HepG2 (cell line): ENCODE measurements around the gene CCDC85C. TPM values are rescaled to one million over a fixed set of nuclear protein-coding genes. Genes with fewer than 3 reads are reported as not detected.

Experiments
- AGO1 ChIP-seq: fragments of 200-400 bp; formaldehyde crosslinking; IDR thresholded peaks from 2 replicates; pipeline ENCODE4 v1.6.1; 2017; ENCODE audit warnings: mild to moderate bottlenecking, low read depth, low read length, moderate library complexity; ENCODE audit not compliant: poor library complexity, severe bottlenecking
- AHR ChIP-seq: IDR thresholded peaks from 2 replicates; pipeline ENCODE4 v1.6.1; 2018; ENCODE audit warnings: missing genetic modification reagents, missing compliant biosample characterization
- CENPBD1 ChIP-seq: sonication (generic); formaldehyde crosslinking; IDR thresholded peaks from 2 replicates; pipeline ENCODE4 v1.8.0; 2022; ENCODE audit warnings: missing genetic modification reagents, low read depth, mild to moderate bottlenecking, borderline replicate concordance
- FOSL2 ChIP-seq: sonication (generic); formaldehyde crosslinking; IDR thresholded peaks from 2 replicates; pipeline ENCODE4 v1.4.0; 2020; ENCODE audit warnings: missing genetic modification reagents
- GTF3A ChIP-seq: sonication (generic); formaldehyde crosslinking; conservative IDR thresholded peaks from 2 replicates; pipeline ENCODE4 v1.4.0; 2020; ENCODE audit warnings: mild to moderate bottlenecking, missing genetic modification reagents
- MED1 ChIP-seq: sonication (generic); formaldehyde crosslinking; IDR thresholded peaks from 2 replicates; pipeline ENCODE4 v1.4.0; 2020; ENCODE audit warnings: missing genetic modification reagents
- NONO ChIP-seq, 2 experiments: fragments of 450-650 bp in 1 of 2; sonication (generic) in 1 of 2; formaldehyde crosslinking in 1 of 2; IDR thresholded peaks in 1 of 2; conservative IDR thresholded peaks in 1 of 2; 2 replicates each; pipeline versions ENCODE4 v1.6.1 to v1.8.0; 2017 to 2022; ENCODE audit warnings: mild to moderate bottlenecking in 1 of 2, missing genetic modification reagents in 1 of 2, moderate library complexity in 1 of 2
- RBAK ChIP-seq: sonication (generic); formaldehyde crosslinking; IDR thresholded peaks from 2 replicates; pipeline ENCODE4 v1.5.1; 2020; ENCODE audit warnings: mild to moderate bottlenecking, missing genetic modification reagents
- RFXANK ChIP-seq: IDR thresholded peaks from 2 replicates; pipeline ENCODE4 v1.6.1; 2016
- RNF2 ChIP-seq: fragments of 450-650 bp; conservative IDR thresholded peaks from 2 replicates; pipeline ENCODE4 v1.6.1; 2016; ENCODE audit warnings: low read depth
- SP4 ChIP-seq: sonication (generic); formaldehyde crosslinking; IDR thresholded peaks from 2 replicates; pipeline ENCODE4 v1.8.1; 2023; ENCODE audit warnings: mild to moderate bottlenecking, missing genetic modification reagents
- TAF15 ChIP-seq: fragments of 200-400 bp; formaldehyde crosslinking; IDR thresholded peaks from one replicate; pipeline ENCODE4 v1.6.1; 2018; ENCODE audit warnings: mild to moderate bottlenecking, low read depth, low read length; ENCODE audit not compliant: poor library complexity, severe bottlenecking
- TFE3 ChIP-seq: IDR thresholded peaks from 2 replicates; pipeline ENCODE4 v1.6.1; 2016
- ZNF12 ChIP-seq: sonication (generic); formaldehyde crosslinking; IDR thresholded peaks from 2 replicates; pipeline ENCODE4 v1.5.0; 2020; ENCODE audit warnings: missing genetic modification reagents
- ZNF44 ChIP-seq: sonication (generic); formaldehyde crosslinking; IDR thresholded peaks from 2 replicates; pipeline ENCODE4 v1.5.1; 2020; ENCODE audit warnings: mild to moderate bottlenecking, missing genetic modification reagents
- ZNF484 ChIP-seq: sonication (generic); formaldehyde crosslinking; IDR thresholded peaks from 2 replicates; pipeline ENCODE4 v1.5.1; 2020; ENCODE audit warnings: mild to moderate bottlenecking, low read depth, missing genetic modification reagents, borderline replicate concordance
- ZNF703 ChIP-seq: sonication (generic); formaldehyde crosslinking; IDR thresholded peaks from 2 replicates; pipeline ENCODE4 v1.5.1; 2020; ENCODE audit warnings: missing genetic modification reagents, mild to moderate bottlenecking, moderate library complexity, borderline replicate concordance
- ZNF746 ChIP-seq: sonication (generic); formaldehyde crosslinking; IDR thresholded peaks from 2 replicates; pipeline ENCODE4 v1.8.0; 2022; ENCODE audit warnings: mild to moderate bottlenecking, missing genetic modification reagents
- ZNF83 ChIP-seq: sonication (generic); formaldehyde crosslinking; IDR thresholded peaks from 2 replicates; pipeline ENCODE4 v1.4.0; 2020; ENCODE audit warnings: missing genetic modification reagents, mild to moderate bottlenecking, borderline replicate concordance
- ZSCAN25 ChIP-seq: sonication (generic); formaldehyde crosslinking; IDR thresholded peaks from 2 replicates; pipeline ENCODE4 v1.8.0; 2022; ENCODE audit warnings: mild to moderate bottlenecking, missing genetic modification reagents
- polyA plus RNA-seq, 8 experiments: library from polyadenylated mRNA; depleted of rRNA in 3 of 8; stranded (reverse) in 7 of 8; unstranded in 1 of 8; fragments of >200 nt; fragmentation: Illumina TruSeq in 4 of 8; extraction: Trizol in 4 of 8; gene quantifications; 2 replicates each; pipeline versions ENCODE4 v1.2.1 to v1.2.3, GENCODE V29; 2011 to 2016; ENCODE audit warnings: low read depth in 4 of 8, missing spikeins in 1 of 8, mixed read lengths in 1 of 8; ENCODE audit not compliant: insufficient read depth in 1 of 8
- total RNA-seq, 5 experiments: library from RNA; depleted of rRNA; stranded (reverse); fragments of >200 nt; fragmentation: Illumina TruSeq; extraction: Trizol; gene quantifications; 2 replicates each; pipeline ENCODE4 v1.2.3, GENCODE V29; 2016; ENCODE audit warnings: low read depth in 1 of 5
- TF ChIP-seq, protein P1 (sequence below): sonication (generic); formaldehyde crosslinking; IDR thresholded peaks from 2 replicates; pipeline ENCODE4 v1.4.0; 2020; ENCODE audit warnings: missing genetic modification reagents, borderline replicate concordance
- TF ChIP-seq, protein P2 (sequence below): sonication (generic); formaldehyde crosslinking; IDR thresholded peaks from 2 replicates; pipeline ENCODE4 v1.4.0; 2020; ENCODE audit warnings: missing genetic modification reagents, mild to moderate bottlenecking, borderline replicate concordance

The CCDC85C gene
- total and polyA plus RNA-seq, 2 of the 13 experiments (the other 11 are each of a cell fraction or from before 2014, with no cell fraction given), result 18.8 to 43.8 TPM

- TF ChIP-seq RNF2, result peak; percentile 62; the same call in 1 of the 2 replicates
- TF ChIP-seq, protein P1, sequence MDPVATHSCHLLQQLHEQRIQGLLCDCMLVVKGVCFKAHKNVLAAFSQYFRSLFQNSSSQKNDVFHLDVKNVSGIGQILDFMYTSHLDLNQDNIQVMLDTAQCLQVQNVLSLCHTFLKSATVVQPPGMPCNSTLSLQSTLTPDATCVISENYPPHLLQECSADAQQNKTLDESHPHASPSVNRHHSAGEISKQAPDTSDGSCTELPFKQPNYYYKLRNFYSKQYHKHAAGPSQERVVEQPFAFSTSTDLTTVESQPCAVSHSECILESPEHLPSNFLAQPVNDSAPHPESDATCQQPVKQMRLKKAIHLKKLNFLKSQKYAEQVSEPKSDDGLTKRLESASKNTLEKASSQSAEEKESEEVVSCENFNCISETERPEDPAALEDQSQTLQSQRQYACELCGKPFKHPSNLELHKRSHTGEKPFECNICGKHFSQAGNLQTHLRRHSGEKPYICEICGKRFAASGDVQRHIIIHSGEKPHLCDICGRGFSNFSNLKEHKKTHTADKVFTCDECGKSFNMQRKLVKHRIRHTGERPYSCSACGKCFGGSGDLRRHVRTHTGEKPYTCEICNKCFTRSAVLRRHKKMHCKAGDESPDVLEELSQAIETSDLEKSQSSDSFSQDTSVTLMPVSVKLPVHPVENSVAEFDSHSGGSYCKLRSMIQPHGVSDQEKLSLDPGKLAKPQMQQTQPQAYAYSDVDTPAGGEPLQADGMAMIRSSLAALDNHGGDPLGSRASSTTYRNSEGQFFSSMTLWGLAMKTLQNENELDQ (CRISPR knock-in tag), result no peak
- TF ChIP-seq ZNF83, result no peak
- no peak for TF ChIP-seq NONO (IDR thresholded peaks at IDR 0.05)
- peak; percentile 94 for TF ChIP-seq NONO (CRISPR knock-in tag; conservative IDR thresholded peaks at IDR 0.05)
- TF ChIP-seq AGO1, result no peak
- 0 out of 2 replicates have a peak, but pooled peaks have one; percentile 84 for TF ChIP-seq AHR (CRISPR knock-in tag)
- peak; percentile 93 for TF ChIP-seq ZNF746 (CRISPR knock-in tag)
- TF ChIP-seq GTF3A (CRISPR knock-in tag), result peak; percentile 96; the same call in 1 of the 2 replicates
- TF ChIP-seq SP4 (CRISPR knock-in tag), result peak; percentile 36; the same call in 1 of the 2 replicates
- peak; percentile 100 for TF ChIP-seq MED1 (CRISPR knock-in tag)
- TF ChIP-seq TAF15, result no peak
- TF ChIP-seq, protein P2, sequence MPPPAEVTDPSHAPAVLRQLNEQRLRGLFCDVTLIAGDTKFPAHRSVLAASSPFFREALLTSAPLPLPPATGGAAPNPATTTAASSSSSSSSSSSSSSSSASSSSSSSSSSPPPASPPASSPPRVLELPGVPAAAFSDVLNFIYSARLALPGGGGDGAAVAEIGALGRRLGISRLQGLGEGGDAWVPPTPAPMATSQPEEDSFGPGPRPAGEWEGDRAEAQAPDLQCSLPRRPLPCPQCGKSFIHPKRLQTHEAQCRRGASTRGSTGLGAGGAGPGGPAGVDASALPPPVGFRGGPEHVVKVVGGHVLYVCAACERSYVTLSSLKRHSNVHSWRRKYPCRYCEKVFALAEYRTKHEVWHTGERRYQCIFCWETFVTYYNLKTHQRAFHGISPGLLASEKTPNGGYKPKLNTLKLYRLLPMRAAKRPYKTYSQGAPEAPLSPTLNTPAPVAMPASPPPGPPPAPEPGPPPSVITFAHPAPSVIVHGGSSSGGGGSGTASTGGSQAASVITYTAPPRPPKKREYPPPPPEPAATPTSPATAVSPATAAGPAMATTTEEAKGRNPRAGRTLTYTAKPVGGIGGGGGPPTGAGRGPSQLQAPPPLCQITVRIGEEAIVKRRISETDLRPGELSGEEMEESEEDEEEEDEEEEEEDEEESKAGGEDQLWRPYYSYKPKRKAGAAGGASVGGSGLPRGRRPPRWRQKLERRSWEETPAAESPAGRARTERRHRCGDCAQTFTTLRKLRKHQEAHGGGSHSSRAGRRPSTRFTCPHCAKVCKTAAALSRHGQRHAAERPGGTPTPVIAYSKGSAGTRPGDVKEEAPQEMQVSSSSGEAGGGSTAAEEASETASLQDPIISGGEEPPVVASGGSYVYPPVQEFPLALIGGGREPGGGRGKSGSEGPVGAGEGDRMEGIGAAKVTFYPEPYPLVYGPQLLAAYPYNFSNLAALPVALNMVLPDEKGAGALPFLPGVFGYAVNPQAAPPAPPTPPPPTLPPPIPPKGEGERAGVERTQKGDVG (CRISPR knock-in tag), result peak; percentile 81; the same call in 1 of the 2 replicates
- peak; percentile 97 for TF ChIP-seq TFE3 (CRISPR knock-in tag)
- peak; percentile 91 for TF ChIP-seq FOSL2 (CRISPR knock-in tag)
- peak; percentile 25; the same call in 1 of the 2 replicates for TF ChIP-seq ZNF703 (CRISPR knock-in tag)
- 0 out of 2 replicates have a peak, but pooled peaks have one; percentile 32 for TF ChIP-seq RFXANK
- peak; percentile 31; the same call in 1 of the 2 replicates for TF ChIP-seq RBAK (CRISPR knock-in tag)
- TF ChIP-seq ZSCAN25 (CRISPR knock-in tag), result peak; percentile 84; the same call in 1 of the 2 replicates
- peak; percentile 67; the same call in 1 of the 2 replicates for TF ChIP-seq ZNF12 (CRISPR knock-in tag)
- no peak for TF ChIP-seq ZNF484 (CRISPR knock-in tag)
- TF ChIP-seq ZNF44 (CRISPR knock-in tag), result no peak
- TF ChIP-seq CENPBD1 (CRISPR knock-in tag), result no peak; the same call in 1 of the 2 replicates
Observed at GRCh38 chr14:99552572-99553216, 51.3 kb downstream of the CCDC85C start (continued).
